HG03439 (cell line): ENCODE results near the gene MAGEC2.

Experiments
- ATAC-seq: cut with Tn5 transposase; IDR thresholded peaks from one replicate; pipeline ENCODE4 v1.9.1; 2021; ENCODE audit warnings: mild to moderate bottlenecking, moderate library complexity; ENCODE audit not compliant: unreplicated experiment

Gene MAGEC2

GRCh38 chrX:142204522-142205433 lies at the start of gene MAGEC2:
MAGEC2 (minus strand) TSS chrX:142205290; CDS start chrX:142203987, 1,303 bp downstream.
- ATAC-seq, result no peak

- no peak for ATAC-seq
These were observed 46.6 kb upstream of the MAGEC2 start for GRCh38 chrX:142251680-142252079.

- no peak for ATAC-seq
These were observed 46.1 kb upstream of the MAGEC2 start for GRCh38 chrX:142251202-142251601.

- ATAC-seq, result no peak
These were observed 45.4 kb upstream of the MAGEC2 start for GRCh38 chrX:142250502-142250901.

- ATAC-seq, result no peak
These were observed 44.6 kb upstream of the MAGEC2 start for GRCh38 chrX:142249721-142250120.

GRCh38 chrX:142244568-142244967 lies 39.5 kb upstream of the MAGEC2 start:
- ATAC-seq, result no peak

GRCh38 chrX:142238536-142238935 lies 33.4 kb upstream of the MAGEC2 start:
- no peak for ATAC-seq

GRCh38 chrX:142233400-142233799 lies 28.3 kb upstream of the MAGEC2 start:
- ATAC-seq, result no peak

- no peak for ATAC-seq
These were observed 9.0 kb upstream of the MAGEC2 start for GRCh38 chrX:142214081-142214480.

GRCh38 chrX:142201113-142201512 lies 4.0 kb downstream of the MAGEC2 start:
- no peak for ATAC-seq

GRCh38 chrX:142186103-142186502 lies 19.0 kb downstream of the MAGEC2 start:
- ATAC-seq, result no peak

- no peak for ATAC-seq
These were observed 20.1 kb downstream of the MAGEC2 start for GRCh38 chrX:142184756-142185602.

GRCh38 chrX:142156567-142156966 lies 48.5 kb downstream of the MAGEC2 start:
- ATAC-seq, result no peak
